GM19043 (cell line): ENCODE measurements around the gene IRX3.

ENCODE experiments used
- ATAC-seq: cut with Tn5 transposase; IDR thresholded peaks from one replicate; pipeline ENCODE4 v1.9.1; 2021; ENCODE audit warnings: low read depth; ENCODE audit not compliant: unreplicated experiment

Gene IRX3

GRCh38 chr16:54240271-54241129 is 46.1 kb downstream of the IRX3 start:
- ATAC-seq, result no peak

- ATAC-seq, result no peak
Observed at GRCh38 chr16:54239456-54239855, 47.1 kb downstream of the IRX3 start.

GRCh38 chr16:54236773-54237172 is 49.8 kb downstream of the IRX3 start:
- no peak for ATAC-seq

- ATAC-seq, result no peak
Observed at GRCh38 chr16:54233615-54234014, 53.0 kb downstream of the IRX3 start.
